Measurements from ENCODE around the gene FAM131B.

FAM131B gene

DNA sequence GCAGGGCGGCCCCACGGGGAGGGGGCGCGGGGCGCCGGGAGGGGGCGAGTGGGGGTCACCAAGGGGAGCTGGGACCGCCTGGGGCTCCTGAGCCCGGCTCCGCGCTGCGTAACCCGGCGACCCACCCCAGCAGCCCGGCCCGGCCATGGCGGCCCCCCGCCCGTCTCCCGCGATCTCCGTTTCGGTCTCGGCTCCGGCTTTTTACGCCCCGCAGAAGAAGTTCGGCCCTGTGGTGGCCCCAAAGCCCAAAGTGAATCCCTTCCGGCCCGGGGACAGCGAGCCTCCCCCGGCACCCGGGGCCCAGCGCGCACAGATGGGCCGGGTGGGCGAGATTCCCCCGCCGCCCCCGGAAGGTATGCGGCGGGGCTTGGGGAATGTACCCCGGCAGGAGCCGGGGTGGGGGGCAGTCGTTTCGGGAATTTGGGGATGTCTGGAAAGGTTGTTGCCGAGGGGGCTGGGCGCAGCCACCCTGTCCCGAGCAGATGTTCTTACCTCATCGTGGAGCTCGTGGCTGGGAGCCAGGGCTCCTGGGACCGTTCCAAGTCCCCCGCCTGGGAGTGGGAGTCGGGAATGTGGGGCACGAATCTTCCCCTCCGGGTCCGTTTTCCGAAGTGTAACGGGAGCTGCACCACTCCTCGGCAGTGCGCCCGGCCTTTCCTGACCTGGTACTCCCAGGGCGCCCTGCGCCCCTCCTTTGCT lies 19.1 kb upstream of the FAM131B start:
- Histone ChIP-seq H2BK12ac (ENCODE audit: low read length in 2 of 2) (no peak overlapping the region), H3K4me2 (ENCODE audit: low read length, poor library complexity, severe bottlenecking) (peak overlapping the region; percentile 62), H3K4ac (ENCODE audit: low read depth in 1 of 2, low read length in 2 of 2) (peak overlapping the region; percentile 63 to 86), H3K4me1 (ENCODE audit: control insufficient read depth, insufficient read depth, low read depth, low read length) (peaks cover 39% of the 10 kb centered on the region), H3K9ac (ENCODE audit: low read length) (peak overlapping the region; percentile 98), H3K18ac (ENCODE audit: low read depth in 1 of 2, low read length in 2 of 2) (peak overlapping the region; percentile 89 to 92), H3K79me1 (replicated peaks; ENCODE audit: low read length, poor library complexity, severe bottlenecking) (peaks cover 5% of the 10 kb centered on the region), H4K8ac (ENCODE audit: low read length) (peak overlapping the region; percentile 27), H3K27me3 (ENCODE audit: control insufficient read depth in 1 of 2, insufficient read depth in 1 of 2, low read length in 2 of 2) (no peaks in the 10 kb centered on the region), H2AFZ (ENCODE audit: low read depth, low read length) (no peak overlapping the region), H3K9me3 (ENCODE audit: control insufficient read depth, low read length) (no peaks in the 10 kb centered on the region), H2BK5ac (ENCODE audit: low read depth, low read length, poor library complexity, severe bottlenecking) (peak overlapping the region; percentile 97), H2AK5ac (ENCODE audit: low read length, severe bottlenecking) (peak overlapping the region; percentile 72), H3K14ac (ENCODE audit: low read length in 2 of 2) (peak overlapping the region; percentile 57 to 63), H4K91ac (ENCODE audit: low read length) (peak overlapping the region; percentile 90), H3K27ac (ENCODE audit: low read length, poor library complexity, severe bottlenecking) (peak overlapping the region; percentile 91), H2BK15ac (ENCODE audit: low read depth, poor library complexity, severe bottlenecking) (peak overlapping the region; percentile 87), H3K23ac (ENCODE audit: low read length in 2 of 2) (peak overlapping the region; percentile 9 to 45), H2BK120ac (ENCODE audit: low read depth, low read length) (peak overlapping the region; percentile 94), H3K36me3 (ENCODE audit: control insufficient read depth in 1 of 2, insufficient read depth in 2 of 2, low read depth in 1 of 2, low read length in 2 of 2) (peaks cover 35 to 43% of the 10 kb centered on the region in 2 experiments), H3K4me3 (ENCODE audit: insufficient read depth in 1 of 2, low read depth in 1 of 2, low read length in 2 of 2) (peak overlapping the region; percentile 78 to 88)
- DNase-seq, result peak; percentile 73
- under 1% methylated on average over 45 of the region's 64 CpGs for WGBS

DNA sequence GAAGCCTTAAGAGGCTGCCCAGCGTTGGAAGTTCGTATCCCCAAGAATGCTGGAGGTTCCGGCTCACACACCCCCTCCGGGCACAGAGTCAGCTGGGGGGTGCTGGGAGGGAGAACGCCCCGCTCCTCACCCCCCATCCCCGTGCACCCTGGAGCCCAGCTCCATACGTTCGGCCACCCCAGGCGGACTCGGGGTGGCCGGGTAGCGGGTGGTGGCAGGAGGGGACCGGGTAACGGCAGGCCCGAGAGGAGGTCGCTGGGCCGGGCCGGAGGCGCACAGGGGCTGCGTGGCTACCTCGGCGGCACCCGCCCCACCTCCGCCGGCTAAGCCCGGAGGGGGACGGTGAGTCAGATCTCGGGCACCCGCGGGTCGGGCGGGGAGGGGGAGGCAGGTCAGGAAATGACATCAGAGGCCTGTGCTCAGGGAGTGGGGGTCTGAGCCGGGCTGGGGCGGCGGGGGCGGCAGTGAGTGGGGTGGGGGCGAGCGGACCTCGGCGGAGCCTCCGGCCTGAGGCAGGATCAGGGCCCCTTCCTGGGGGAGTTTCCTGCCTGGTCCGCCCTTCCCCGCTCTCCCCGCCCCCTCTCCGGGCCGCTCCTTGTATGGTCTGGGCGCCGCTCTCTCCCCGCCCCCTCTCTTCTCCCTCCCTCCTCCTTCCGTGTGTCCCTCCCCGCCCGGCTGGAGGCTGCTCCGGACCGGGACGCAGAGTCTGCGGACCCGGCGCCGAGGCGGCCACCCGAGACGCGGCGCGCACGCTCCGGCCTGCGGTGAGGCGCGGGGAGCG lies 18.3 kb upstream of the FAM131B start, which contains the start of gene ZYX:
TSS of gene ZYX (plus strand) at position 700 of the 781 bp plus-strand sequence. CDS start 227 bp downstream, outside the sequence.
- Histone ChIP-seq H2AFZ (ENCODE audit: low read depth, low read length) (peak within 1 kb of the TSS; percentile 72), H3K27me3 (ENCODE audit: control insufficient read depth in 1 of 2, insufficient read depth in 1 of 2, low read length in 2 of 2) (no peaks in the 10 kb centered on the region), H4K8ac (ENCODE audit: low read length) (peak within 1 kb of the TSS; percentile 98), H3K36me3 (ENCODE audit: control insufficient read depth in 1 of 2, insufficient read depth in 2 of 2, low read depth in 1 of 2, low read length in 2 of 2) (peaks cover 27 to 36% of the 10 kb centered on the region in 2 experiments), H3K18ac (ENCODE audit: low read depth in 1 of 2, low read length in 2 of 2) (peak within 1 kb of the TSS; percentile 93 to 99), H2BK120ac (ENCODE audit: low read depth, low read length) (peak within 1 kb of the TSS; percentile 97), H3K9ac (ENCODE audit: low read length) (peak within 1 kb of the TSS; percentile 98), H2BK12ac (ENCODE audit: low read length in 2 of 2) (peak within 1 kb of the TSS in 1 of 2 experiments; percentile 35), H3K4ac (ENCODE audit: low read depth in 1 of 2, low read length in 2 of 2) (peak within 1 kb of the TSS; percentile 98 to 99), H3K4me2 (ENCODE audit: low read length, poor library complexity, severe bottlenecking) (peak within 1 kb of the TSS; percentile 75), H2AK5ac (ENCODE audit: low read length, severe bottlenecking) (peak within 1 kb of the TSS; percentile 72), H2BK15ac (ENCODE audit: low read depth, poor library complexity, severe bottlenecking) (peak within 1 kb of the TSS; percentile 100), H3K4me3 (ENCODE audit: insufficient read depth in 1 of 2, low read depth in 1 of 2, low read length in 2 of 2) (peak within 1 kb of the TSS; percentile 78 to 90), H3K4me1 (ENCODE audit: control insufficient read depth, insufficient read depth, low read depth, low read length) (peaks cover 32% of the 10 kb centered on the region), H2BK5ac (ENCODE audit: low read depth, low read length, poor library complexity, severe bottlenecking) (peak within 1 kb of the TSS; percentile 100), H3K23ac (ENCODE audit: low read length in 2 of 2) (peak within 1 kb of the TSS; percentile 45 to 84), H3K9me3 (ENCODE audit: control insufficient read depth, low read length) (no peaks in the 10 kb centered on the region), H3K27ac (ENCODE audit: low read length, poor library complexity, severe bottlenecking) (peak within 1 kb of the TSS; percentile 99), H3K14ac (ENCODE audit: low read length in 2 of 2) (peak within 1 kb of the TSS; percentile 63 to 93), H3K79me1 (replicated peaks; ENCODE audit: low read length, poor library complexity, severe bottlenecking) (peaks cover 5% of the 10 kb centered on the region), H4K91ac (ENCODE audit: low read length) (peak within 1 kb of the TSS; percentile 98)
- 1% methylated on average over 32 of the region's 72 CpGs for WGBS
- DNase-seq, result peak; percentile 96

DNA sequence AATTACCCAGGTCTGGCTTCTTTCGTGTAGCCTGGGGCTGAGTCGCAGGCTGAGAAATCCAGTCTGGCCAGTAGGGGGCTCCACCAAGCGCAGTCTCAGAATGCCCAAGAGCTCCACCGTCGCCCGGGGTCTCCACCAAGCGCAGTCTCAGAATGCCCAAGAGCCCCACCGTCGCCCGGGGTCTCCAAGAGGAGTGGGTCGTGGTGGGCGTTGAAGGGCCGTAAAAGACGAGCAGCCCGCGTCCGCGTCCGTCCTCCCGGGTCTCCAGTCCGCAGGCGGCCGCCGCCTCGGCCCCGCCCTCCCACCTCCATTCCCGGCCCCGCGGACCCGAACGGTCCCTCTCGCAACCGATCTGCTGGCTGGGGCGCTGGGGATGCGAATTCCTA lies 17.7 kb upstream of the FAM131B start:
- peak; percentile 88 for DNase-seq
- Histone ChIP-seq H3K79me1 (replicated peaks; ENCODE audit: low read length, poor library complexity, severe bottlenecking) (peaks cover 5% of the 10 kb centered on the region), H3K9ac (ENCODE audit: low read length) (peak overlapping the region; percentile 98), H2BK15ac (ENCODE audit: low read depth, poor library complexity, severe bottlenecking) (peak overlapping the region; percentile 100), H2BK120ac (ENCODE audit: low read depth, low read length) (peak overlapping the region; percentile 97), H2AK5ac (ENCODE audit: low read length, severe bottlenecking) (peak overlapping the region; percentile 43), H2AFZ (ENCODE audit: low read depth, low read length) (peak overlapping the region; percentile 72), H3K4ac (ENCODE audit: low read depth in 1 of 2, low read length in 2 of 2) (peak overlapping the region; percentile 98 to 99), H4K91ac (ENCODE audit: low read length) (peak overlapping the region; percentile 98), H3K27ac (ENCODE audit: low read length, poor library complexity, severe bottlenecking) (peak overlapping the region; percentile 99), H2BK12ac (ENCODE audit: low read length in 2 of 2) (peak overlapping the region in 1 of 2 experiments; percentile 35), H3K36me3 (ENCODE audit: control insufficient read depth in 1 of 2, insufficient read depth in 2 of 2, low read depth in 1 of 2, low read length in 2 of 2) (peaks cover 24 to 31% of the 10 kb centered on the region in 2 experiments), H3K18ac (ENCODE audit: low read depth in 1 of 2, low read length in 2 of 2) (peak overlapping the region; percentile 93 to 99), H3K14ac (ENCODE audit: low read length in 2 of 2) (peak overlapping the region in 1 of 2 experiments; percentile 93), H3K9me3 (ENCODE audit: control insufficient read depth, low read length) (no peaks in the 10 kb centered on the region), H2BK5ac (ENCODE audit: low read depth, low read length, poor library complexity, severe bottlenecking) (peak overlapping the region; percentile 100), H3K27me3 (ENCODE audit: control insufficient read depth in 1 of 2, insufficient read depth in 1 of 2, low read length in 2 of 2) (no peaks in the 10 kb centered on the region), H3K23ac (ENCODE audit: low read length in 2 of 2) (peak overlapping the region in 1 of 2 experiments; percentile 84), H4K8ac (ENCODE audit: low read length) (peak overlapping the region; percentile 98), H3K4me3 (ENCODE audit: insufficient read depth in 1 of 2, low read depth in 1 of 2, low read length in 2 of 2) (peak overlapping the region; percentile 78 to 90), H3K4me1 (ENCODE audit: control insufficient read depth, insufficient read depth, low read depth, low read length) (peaks cover 31% of the 10 kb centered on the region), H3K4me2 (ENCODE audit: low read length, poor library complexity, severe bottlenecking) (peak overlapping the region; percentile 81)
- 0% methylated on average over 34 of the region's 35 CpGs for WGBS

All from mesenchymal stem cell (in vitro differentiated cells and primary cell).